HG03457 (cell line): Measurements from ENCODE around the gene TMEM33.

Source experiments
- ATAC-seq: cut with Tn5 transposase; IDR thresholded peaks from one replicate; pipeline ENCODE4 v1.9.1; 2021; ENCODE audit warnings: moderate number of reproducible peaks; ENCODE audit not compliant: unreplicated experiment

Gene TMEM33

GRCh38 chr4:41939016-41939626, 3.9 kb downstream of the TMEM33 start:
- no peak for ATAC-seq

- ATAC-seq: no peak
These were observed 5.6 kb downstream of the TMEM33 start for GRCh38 chr4:41940834-41941233.

- ATAC-seq: no peak
These were observed 8.3 kb downstream of the TMEM33 start for GRCh38 chr4:41943506-41943905.

- no peak for ATAC-seq
These were observed 8.9 kb downstream of the TMEM33 start for GRCh38 chr4:41944089-41944488.

GRCh38 chr4:41949531-41949930, 14.3 kb downstream of the TMEM33 start:
- ATAC-seq: no peak

- ATAC-seq: no peak
These were observed 22.4 kb downstream of the TMEM33 start for GRCh38 chr4:41957634-41958033.

GRCh38 chr4:41963105-41963504, 27.9 kb downstream of the TMEM33 start:
- no peak for ATAC-seq

- ATAC-seq: no peak
These were observed 29.2 kb downstream of the TMEM33 start for GRCh38 chr4:41964401-41964800.

GRCh38 chr4:41967392-41967791, 32.2 kb downstream of the TMEM33 start:
- ATAC-seq: no peak

- no peak for ATAC-seq
These were observed 34.4 kb downstream of the TMEM33 start for GRCh38 chr4:41969671-41970070.

GRCh38 chr4:41975341-41975740, 40.1 kb downstream of the TMEM33 start:
- ATAC-seq: no peak

GRCh38 chr4:41976775-41977516, 41.7 kb downstream of the TMEM33 start:
- no peak for ATAC-seq

- no peak for ATAC-seq
These were observed 42.5 kb downstream of the TMEM33 start for GRCh38 chr4:41977709-41978108.

- ATAC-seq: no peak
These were observed 46.2 kb downstream of the TMEM33 start, which contains the start of gene DCAF4L1 for GRCh38 chr4:41981456-41981855. Gene DCAF4L1 (plus strand): TSS chr4:41981756. CDS start chr4:41981793, 37 bp downstream.

- no peak for ATAC-seq
These were observed 47.5 kb downstream of the TMEM33 start for GRCh38 chr4:41982716-41983115.

- ATAC-seq: no peak
These were observed 49.9 kb downstream of the TMEM33 start for GRCh38 chr4:41985151-41985550.

GRCh38 chr4:41989994-41990364, 54.8 kb downstream of the TMEM33 start:
- ATAC-seq: peak; percentile 7

GRCh38 chr4:41990365-41991111, 55.3 kb downstream of the TMEM33 start, which contains the start of gene SLC30A9:
Gene SLC30A9 (plus strand): TSS chr4:41990530. CDS start chr4:41990652, 122 bp downstream.
- peak; percentile 98 for ATAC-seq

GRCh38 chr4:41991916-41992767, 56.9 kb downstream of the TMEM33 start:
- no peak for ATAC-seq

- ATAC-seq: no peak
These were observed 58.0 kb downstream of the TMEM33 start for GRCh38 chr4:41992967-41993857.
